H9 (cell line): Measurements from ENCODE around the gene IL17RE. TPM values are rescaled to one million over a fixed set of nuclear protein-coding genes. Genes with fewer than 3 reads are reported as not detected.

Source experiments
- DNase-seq: peaks from one replicate; pipeline ENCODE4 v3.0.0-alpha.2; 2017
- H2AFZ ChIP-seq: one replicate; pipeline ENCODE4 v1.6.1; 2013; ENCODE audit warnings: mild to moderate bottlenecking, low read length, control low read depth, moderate library complexity
- H2AK5ac ChIP-seq: 2 replicates; pipeline ENCODE4 v1.6.1; 2013; ENCODE audit warnings: low read length, control low read depth, mixed read lengths; ENCODE audit not compliant: insufficient read length
- H2BK120ac ChIP-seq: one replicate; pipeline ENCODE4 v1.6.1; 2013; ENCODE audit warnings: low read depth, mild to moderate bottlenecking, low read length, control low read depth, inconsistent platforms; ENCODE audit not compliant: poor library complexity, severe bottlenecking
- H2BK12ac ChIP-seq: 2 replicates; pipeline ENCODE4 v1.6.1; 2013; ENCODE audit warnings: low read length, control low read depth, mixed read lengths, low read depth; ENCODE audit not compliant: insufficient read length
- H2BK15ac ChIP-seq: 2 replicates; pipeline ENCODE4 v1.6.1; 2013; ENCODE audit warnings: low read depth, low read length, control low read depth
- H2BK20ac ChIP-seq: one replicate; pipeline ENCODE4 v1.6.1; 2013; ENCODE audit warnings: low read depth, mild to moderate bottlenecking, low read length, control low read depth, inconsistent platforms; ENCODE audit not compliant: poor library complexity, severe bottlenecking
- H2BK5ac ChIP-seq: 2 replicates; pipeline ENCODE4 v1.6.1; 2013; ENCODE audit warnings: low read length, control low read depth, mixed read lengths; ENCODE audit not compliant: insufficient read length
- H3K14ac ChIP-seq: 2 replicates; pipeline ENCODE4 v1.6.1; 2013; ENCODE audit warnings: low read length, control low read depth; ENCODE audit not compliant: insufficient read depth
- H3K18ac ChIP-seq: 2 replicates; pipeline ENCODE4 v1.6.1; 2013; ENCODE audit warnings: low read depth, mild to moderate bottlenecking, mixed read lengths, low read length, control low read depth; ENCODE audit not compliant: insufficient read length
- H3K23ac ChIP-seq: 2 replicates; pipeline ENCODE4 v1.6.1; 2013; ENCODE audit warnings: low read length, control low read depth, mixed read lengths, low read depth; ENCODE audit not compliant: insufficient read length
- H3K23me2 ChIP-seq: 2 replicates; pipeline ENCODE4 v1.6.1; 2013; ENCODE audit warnings: low read depth, mild to moderate bottlenecking, mixed read lengths, low read length, control low read depth; ENCODE audit not compliant: insufficient read length, poor library complexity, severe bottlenecking
- H3K27ac ChIP-seq: 2 replicates; pipeline ENCODE4 v1.5.1; 2013; ENCODE audit warnings: low read length, control low read depth, mixed read lengths, low read depth; ENCODE audit not compliant: insufficient read length
- H3K27me3 ChIP-seq: 2 replicates; pipeline ENCODE4 v1.6.1; 2013; ENCODE audit warnings: low read length, control low read depth, inconsistent platforms; ENCODE audit not compliant: insufficient read depth
- H3K4ac ChIP-seq: 2 replicates; pipeline ENCODE4 v1.6.1; 2013; ENCODE audit warnings: low read depth, mild to moderate bottlenecking, control low read depth, inconsistent platforms, low read length, moderate library complexity
- H3K4me1 ChIP-seq: 2 replicates; pipeline ENCODE4 v1.6.1; 2013; ENCODE audit warnings: low read length, control low read depth, inconsistent platforms; ENCODE audit not compliant: insufficient read depth
- H3K4me2 ChIP-seq: 2 replicates; pipeline ENCODE4 v1.6.1; 2013; ENCODE audit warnings: low read length, control low read depth, mixed read lengths; ENCODE audit not compliant: insufficient read length, insufficient read depth
- H3K56ac ChIP-seq: 2 replicates; pipeline ENCODE4 v1.6.1; 2013; ENCODE audit warnings: low read depth, mild to moderate bottlenecking, mixed read lengths, low read length, control low read depth; ENCODE audit not compliant: insufficient read length
- H3K79me1 ChIP-seq: 2 replicates; pipeline ENCODE4 v1.6.1; 2013; ENCODE audit warnings: low read depth, mild to moderate bottlenecking, moderate library complexity, low read length, control low read depth, inconsistent platforms; ENCODE audit not compliant: insufficient read depth, poor library complexity, severe bottlenecking
- H3K79me2 ChIP-seq: 2 replicates; pipeline ENCODE4 v1.6.1; 2013; ENCODE audit warnings: low read length, control low read depth, inconsistent platforms; ENCODE audit not compliant: insufficient read depth
- H3K9ac ChIP-seq: 2 replicates; pipeline ENCODE4 v1.6.1; 2013; ENCODE audit warnings: low read length, control low read depth, mixed read lengths; ENCODE audit not compliant: insufficient read length; ENCODE audit errors: extremely low read depth
- H3K9me3 ChIP-seq: one replicate; pipeline ENCODE4 v1.6.1; 2013; ENCODE audit warnings: low read depth, low read length, inconsistent platforms; ENCODE audit not compliant: control insufficient read depth
- H3T11ph ChIP-seq: one replicate; pipeline ENCODE4 v1.6.1; 2013; ENCODE audit warnings: mild to moderate bottlenecking, low read length, control low read depth, inconsistent platforms
- H4K20me1 ChIP-seq: one replicate; pipeline ENCODE4 v1.6.1; 2013; ENCODE audit not compliant: control insufficient read depth, insufficient read length, insufficient read depth
- H4K5ac ChIP-seq: 2 replicates; pipeline ENCODE4 v1.6.1; 2013; ENCODE audit warnings: low read depth, mild to moderate bottlenecking, mixed read lengths, low read length, control low read depth; ENCODE audit not compliant: insufficient read length
- H4K8ac ChIP-seq: replicated peaks from 2 replicates; pipeline ENCODE4 v1.6.1; 2013; ENCODE audit warnings: low read length, control low read depth, mixed read lengths, low read depth; ENCODE audit not compliant: insufficient read length
- H4K91ac ChIP-seq: 2 replicates; pipeline ENCODE4 v1.6.1; 2013; ENCODE audit warnings: low read depth, mild to moderate bottlenecking, moderate library complexity, mixed read lengths, low read length, control low read depth; ENCODE audit not compliant: insufficient read length
- H3K27ac Mint-ChIP-seq, 3 experiments: 2 replicates in 2 of 3; 3 replicates in 1 of 3; pipeline ENCODE4 v1.8.0; 2020 to 2021; ENCODE audit warnings: mixed read lengths in 3 of 3, mild to moderate bottlenecking in 1 of 3, moderate library complexity in 1 of 3
- H3K27me3 Mint-ChIP-seq: 2 replicates; pipeline ENCODE4 v1.8.0; 2021; ENCODE audit warnings: low read depth, mild to moderate bottlenecking, moderate library complexity, mixed read lengths
- H3K36me3 Mint-ChIP-seq, 3 experiments: 2 replicates in 2 of 3; 3 replicates in 1 of 3; pipeline ENCODE4 v1.8.0; 2020 to 2021; ENCODE audit warnings: low read depth in 3 of 3, mixed read lengths in 3 of 3; ENCODE audit not compliant: insufficient read depth in 1 of 3
- H3K4me1 Mint-ChIP-seq, 2 experiments: 2 replicates each; pipeline ENCODE4 v1.8.0; 2020; ENCODE audit warnings: mixed read lengths in 2 of 2
- H3K4me3 Mint-ChIP-seq, 2 experiments: 2 replicates in 1 of 2; 3 replicates in 1 of 2; pipeline ENCODE4 v1.8.0; 2020 to 2021; ENCODE audit warnings: mild to moderate bottlenecking in 2 of 2, mixed read lengths in 2 of 2, moderate library complexity in 1 of 2
- H3K9me3 Mint-ChIP-seq, 2 experiments: 2 replicates in 1 of 2; 3 replicates in 1 of 2; pipeline ENCODE4 v1.8.0; 2020; ENCODE audit warnings: mild to moderate bottlenecking in 2 of 2, mixed read lengths in 2 of 2, moderate library complexity in 1 of 2
- CTCF ChIP-seq: fragments of 200-600 bp; sonication (generic); conservative IDR thresholded peaks from 3 replicates; pipeline ENCODE4 v1.8.0; 2021; ENCODE audit warnings: antibody characterized with exemption, mild to moderate bottlenecking
- WGBS: extraction: QIAGEN DNeasy Blood & Tissue Kit; methylation state at CpG from one replicate; pipeline ENCODE4 v1.1.7; 2013; ENCODE audit warnings: missing lambda C conversion rate, low lambda C conversion rate, mixed read lengths; ENCODE audit not compliant: insufficient read length; ENCODE audit errors: extremely low coverage; 5-methylcytosine and 5-hydroxymethylcytosine counted together
- total RNA-seq: library from RNA; stranded (reverse); gene quantifications from 2 replicates; pipeline ENCODE4 v1.2.1, GENCODE V29; 2021

IL17RE gene
- total RNA-seq, 1 experiment from 2014 or later, result 2.1 TPM

- no peaks in the 10 kb centered on the region for H3K9me3 ChIP-seq
- no peak overlapping the region for H4K8ac ChIP-seq
- H3K79me1 ChIP-seq, result no peaks in the 10 kb centered on the region
- no peak overlapping the region for H2AK5ac ChIP-seq
- H3K27ac ChIP-seq, result no peak overlapping the region
- H3K23ac ChIP-seq, result no peak overlapping the region
- H2BK12ac ChIP-seq, result no peak overlapping the region
- TF ChIP-seq CTCF, result no peak
- no peak overlapping the region for H3T11ph ChIP-seq
- no peak overlapping the region for H3K56ac ChIP-seq
- no peak overlapping the region for H2BK5ac ChIP-seq
- no peak overlapping the region for H2BK15ac ChIP-seq
- no peak overlapping the region for H2BK20ac ChIP-seq
- H3K27me3 ChIP-seq, result no peaks in the 10 kb centered on the region
- H3K4me3 Mint-ChIP-seq, result no peak overlapping the region
- H2BK120ac ChIP-seq, result no peak overlapping the region
- H3K4ac ChIP-seq, result no peak overlapping the region
- H3K9me3 Mint-ChIP-seq, result peaks cover 0 to 2% of the 10 kb centered on the region in 2 experiments; a peak in 3 of 5 replicates
- no peaks in the 10 kb centered on the region for H4K20me1 ChIP-seq
- H4K5ac ChIP-seq, result no peak overlapping the region
- peaks cover 6 to 38% (median 21%) of the 10 kb centered on the region in 3 experiments; a peak in 6 of 7 replicates for H3K36me3 Mint-ChIP-seq
- H2AFZ ChIP-seq, result no peak overlapping the region
- no peak overlapping the region for H3K27ac Mint-ChIP-seq
- H3K27me3 Mint-ChIP-seq, result no peaks in the 10 kb centered on the region
- H3K4me1 ChIP-seq, result no peaks in the 10 kb centered on the region; the same call in 1 of the 2 replicates
- H3K9ac ChIP-seq, result no peak overlapping the region
- H3K4me2 ChIP-seq, result no peak overlapping the region
- no peak overlapping the region for H4K91ac ChIP-seq
- no CpG with 5 or more reads among the region's 13 CpGs for WGBS
- peaks cover 5% of the 10 kb centered on the region for H3K23me2 ChIP-seq
- peaks cover 7 to 12% of the 10 kb centered on the region in 2 experiments for H3K4me1 Mint-ChIP-seq
- H3K14ac ChIP-seq, result no peak overlapping the region
- H3K18ac ChIP-seq, result no peak overlapping the region
- H3K79me2 ChIP-seq, result no peaks in the 10 kb centered on the region
- DNase-seq, result no peak
These were observed 35.0 kb downstream of the IL17RE start for GRCh38 chr3:9937486-9938238.
